NCI-H1105 (cell line): ENCODE data around the gene KLF11.
"Not testable (repeated sequence)": the region's sequence is repeated elsewhere in the genome, so short reads cannot be mapped to it uniquely, and the experiment has no call there.

Source experiments
- DNase-seq: peaks from one replicate; lab custom pipeline; 2025; lab: John Stamatoyannopoulos, UW

The KLF11 gene

GRCh38 chr2:10085043-10085667 lies 41.8 kb downstream of the KLF11 start:
- DNase-seq = no peak

- no peak for DNase-seq
Observed at GRCh38 chr2:10085668-10086059, 42.3 kb downstream of the KLF11 start.

GRCh38 chr2:10086950-10087349 lies 43.6 kb downstream of the KLF11 start:
- no peak for DNase-seq

DNA sequence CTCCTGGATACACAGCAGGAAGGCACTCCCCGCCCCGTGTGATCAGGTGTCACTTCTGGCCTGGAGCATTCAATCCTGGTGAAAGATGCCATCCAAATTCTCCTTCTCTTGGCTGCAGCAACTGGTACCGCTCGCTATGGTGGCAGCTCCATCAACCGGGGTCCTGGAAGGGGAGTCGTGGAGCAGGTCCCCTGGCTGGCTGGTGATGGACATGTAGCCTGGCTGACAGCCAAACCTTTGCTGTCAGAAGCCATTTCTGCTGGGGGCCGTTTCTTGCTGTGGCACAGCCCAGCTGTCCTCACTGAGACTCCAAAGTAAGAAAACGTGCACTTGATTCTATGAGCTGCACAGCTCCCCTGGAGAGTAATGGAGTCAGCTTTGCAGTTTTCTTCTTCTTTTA lies 44.0 kb downstream of the KLF11 start:
- DNase-seq = no peak

- no peak for DNase-seq
Observed at GRCh38 chr2:10089565-10090190, 46.3 kb downstream of the KLF11 start.

DNA sequence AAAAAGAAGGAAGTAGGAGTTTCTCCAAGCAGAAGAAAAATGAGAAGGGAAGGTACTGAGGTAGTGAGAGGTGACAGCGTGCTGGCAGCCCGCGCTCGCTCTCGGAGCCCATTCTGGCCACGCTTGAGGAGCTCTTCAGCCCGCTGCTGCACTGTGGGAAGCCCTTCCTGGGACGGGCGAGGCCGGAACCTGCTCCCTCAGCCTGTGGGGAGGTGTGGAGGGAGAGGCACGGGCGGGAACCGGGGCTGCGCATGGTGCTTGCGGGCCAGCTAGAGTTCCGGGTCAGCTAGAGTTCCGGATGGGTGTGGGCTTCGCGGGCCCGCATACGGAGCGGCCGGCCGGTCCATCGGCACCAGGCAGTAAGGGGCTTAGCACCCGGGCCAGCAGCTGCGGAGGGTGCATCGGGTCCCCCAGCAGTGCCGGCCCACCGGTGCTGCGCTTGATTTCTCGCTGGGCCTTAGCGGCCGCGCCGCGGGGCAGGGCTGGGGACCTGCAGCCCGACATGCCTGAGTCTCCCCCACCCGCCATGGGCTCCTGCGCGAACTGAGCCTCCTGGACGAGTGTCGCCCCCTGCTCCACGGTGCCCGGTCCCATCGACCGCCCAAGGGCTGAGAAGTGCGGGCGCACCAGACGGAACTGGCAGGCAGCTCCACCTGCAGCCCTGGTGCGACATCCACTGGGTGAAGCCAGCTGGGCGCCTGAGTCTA lies 48.0 kb downstream of the KLF11 start:
- DNase-seq = no peak

GRCh38 chr2:10091889-10092244 lies 48.5 kb downstream of the KLF11 start:
- not testable (repeated sequence) for DNase-seq

GRCh38 chr2:10094271-10094814 lies 51.0 kb downstream of the KLF11 start:
- no peak for DNase-seq

- DNase-seq = no peak
Observed at GRCh38 chr2:10095175-10095574, 51.8 kb downstream of the KLF11 start.

GRCh38 chr2:10096641-10097040 lies 53.3 kb downstream of the KLF11 start:
- DNase-seq = no peak

DNA sequence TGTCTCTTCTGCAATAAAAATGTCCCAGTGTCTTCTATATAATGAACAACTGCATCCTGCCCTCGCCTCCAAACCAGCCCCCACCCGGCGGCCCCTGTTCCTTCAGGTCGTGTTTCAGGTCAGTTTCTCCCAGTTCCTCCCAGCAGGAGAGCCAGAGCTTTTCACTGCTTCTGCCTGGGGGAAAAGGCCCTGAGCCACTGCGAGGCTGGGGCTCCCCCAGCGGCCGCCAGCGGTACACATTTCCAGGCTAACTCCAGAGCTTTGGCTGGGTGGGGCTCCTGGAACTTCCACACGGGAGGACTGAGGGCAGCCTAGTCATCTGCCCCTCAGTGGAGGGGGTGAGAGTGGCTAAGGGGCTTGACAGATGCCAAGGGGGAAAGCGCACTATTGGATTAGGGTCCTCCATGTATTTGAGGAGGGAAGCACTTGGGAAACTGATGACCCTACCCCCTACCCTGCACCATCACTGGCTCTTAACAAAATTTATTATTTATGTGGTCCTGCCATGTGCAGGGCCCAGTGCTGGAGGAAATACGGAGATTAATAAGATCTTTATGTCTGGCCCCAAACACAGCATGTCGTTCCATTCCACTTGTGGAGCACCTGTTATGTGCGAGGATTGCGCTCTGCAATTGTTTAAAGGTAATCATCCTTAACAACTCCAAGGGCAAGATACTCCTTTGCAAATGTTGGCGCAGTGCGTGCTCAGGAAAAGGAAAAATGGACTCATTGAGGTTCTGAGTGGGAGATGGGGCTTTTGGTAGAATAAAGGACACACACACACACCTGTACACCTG lies 54.2 kb downstream of the KLF11 start:
- DNase-seq = peak; percentile 19

GRCh38 chr2:10101491-10101890 lies 58.1 kb downstream of the KLF11 start:
- DNase-seq = no peak

DNA sequence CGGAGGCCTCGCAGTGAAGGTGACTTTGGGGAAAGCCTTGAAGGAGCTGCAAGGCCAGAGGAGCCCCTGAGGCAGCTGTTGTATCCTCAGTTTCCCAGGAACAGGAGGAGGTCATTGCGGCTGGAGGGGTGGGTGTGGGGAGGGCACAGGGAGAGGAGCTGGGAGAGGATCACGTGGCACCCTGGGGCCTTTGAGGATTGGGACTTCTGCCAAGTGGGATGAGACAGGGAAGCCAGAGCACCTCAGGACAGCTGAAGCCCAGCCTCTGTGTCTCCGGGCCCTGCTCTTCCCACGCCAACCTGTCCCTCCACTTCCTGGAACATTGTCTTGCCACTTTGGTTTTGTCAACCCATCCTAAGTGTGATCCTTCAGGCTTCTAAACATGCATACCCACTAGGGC lies 59.8 kb downstream of the KLF11 start:
- DNase-seq = no peak
